ENCODE measurements around the gene SLC22A8.

DNA sequence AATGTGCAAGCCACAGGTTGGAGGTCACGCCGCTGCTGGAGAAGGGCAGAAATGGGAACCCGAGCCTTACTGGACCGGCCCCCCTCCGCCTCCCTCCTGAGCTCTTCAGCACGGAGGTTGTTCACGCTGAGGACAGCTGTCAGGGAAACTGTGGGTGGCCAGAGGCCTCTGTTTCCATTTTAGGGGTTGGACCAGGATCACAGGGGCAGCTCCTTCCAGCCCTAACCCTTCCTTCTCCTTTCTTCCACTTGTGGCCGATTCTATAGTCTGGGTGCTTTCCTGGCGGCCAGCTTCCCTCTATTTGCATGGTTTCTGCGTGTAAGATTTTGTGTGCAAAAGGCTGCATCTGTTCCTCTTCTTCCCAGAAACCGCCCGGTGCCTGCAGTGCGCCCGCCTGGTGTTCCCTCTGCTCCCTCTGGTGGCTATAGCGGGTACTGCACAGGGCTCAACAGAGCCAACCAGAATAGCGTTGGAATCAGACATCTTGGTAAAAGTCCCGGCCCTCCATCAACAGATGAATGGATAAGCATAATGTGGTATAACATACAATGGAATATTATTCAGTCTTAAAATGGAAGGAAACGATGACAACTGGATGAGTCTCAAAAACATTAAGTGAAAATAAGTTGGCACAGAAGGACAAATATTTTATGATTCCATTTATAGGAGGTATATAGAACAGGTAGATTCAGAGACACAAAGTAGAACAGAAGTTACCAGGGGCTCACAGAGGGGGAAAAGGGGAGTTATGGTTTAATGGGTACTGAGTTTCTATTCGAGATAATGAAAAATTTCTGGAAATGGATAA is 8.4 kb upstream of the SLC22A8 start:
- TF ChIP-seq, protein P1, sequence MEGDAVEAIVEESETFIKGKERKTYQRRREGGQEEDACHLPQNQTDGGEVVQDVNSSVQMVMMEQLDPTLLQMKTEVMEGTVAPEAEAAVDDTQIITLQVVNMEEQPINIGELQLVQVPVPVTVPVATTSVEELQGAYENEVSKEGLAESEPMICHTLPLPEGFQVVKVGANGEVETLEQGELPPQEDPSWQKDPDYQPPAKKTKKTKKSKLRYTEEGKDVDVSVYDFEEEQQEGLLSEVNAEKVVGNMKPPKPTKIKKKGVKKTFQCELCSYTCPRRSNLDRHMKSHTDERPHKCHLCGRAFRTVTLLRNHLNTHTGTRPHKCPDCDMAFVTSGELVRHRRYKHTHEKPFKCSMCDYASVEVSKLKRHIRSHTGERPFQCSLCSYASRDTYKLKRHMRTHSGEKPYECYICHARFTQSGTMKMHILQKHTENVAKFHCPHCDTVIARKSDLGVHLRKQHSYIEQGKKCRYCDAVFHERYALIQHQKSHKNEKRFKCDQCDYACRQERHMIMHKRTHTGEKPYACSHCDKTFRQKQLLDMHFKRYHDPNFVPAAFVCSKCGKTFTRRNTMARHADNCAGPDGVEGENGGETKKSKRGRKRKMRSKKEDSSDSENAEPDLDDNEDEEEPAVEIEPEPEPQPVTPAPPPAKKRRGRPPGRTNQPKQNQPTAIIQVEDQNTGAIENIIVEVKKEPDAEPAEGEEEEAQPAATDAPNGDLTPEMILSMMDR (conservative IDR thresholded peaks at IDR 0.05; ENCODE audit: low read depth, low read length): peak; percentile 100
- no peak for TF ChIP-seq EZH2 (IDR thresholded peaks at IDR 0.05; ENCODE audit: low read length, unreplicated experiment)

Measured in PC-3 (cell line).